ENCODE data around the gene DVL1. TPM values are rescaled to one million over a fixed set of nuclear protein-coding genes. Genes with fewer than 3 reads are reported as not detected.
A peak's percentile ranks its signal among the peaks of the same experiment; 100 is the strongest.

The DVL1 gene
- polyA plus RNA-seq, 1 donor from 2014 or later: 100 TPM

DNA sequence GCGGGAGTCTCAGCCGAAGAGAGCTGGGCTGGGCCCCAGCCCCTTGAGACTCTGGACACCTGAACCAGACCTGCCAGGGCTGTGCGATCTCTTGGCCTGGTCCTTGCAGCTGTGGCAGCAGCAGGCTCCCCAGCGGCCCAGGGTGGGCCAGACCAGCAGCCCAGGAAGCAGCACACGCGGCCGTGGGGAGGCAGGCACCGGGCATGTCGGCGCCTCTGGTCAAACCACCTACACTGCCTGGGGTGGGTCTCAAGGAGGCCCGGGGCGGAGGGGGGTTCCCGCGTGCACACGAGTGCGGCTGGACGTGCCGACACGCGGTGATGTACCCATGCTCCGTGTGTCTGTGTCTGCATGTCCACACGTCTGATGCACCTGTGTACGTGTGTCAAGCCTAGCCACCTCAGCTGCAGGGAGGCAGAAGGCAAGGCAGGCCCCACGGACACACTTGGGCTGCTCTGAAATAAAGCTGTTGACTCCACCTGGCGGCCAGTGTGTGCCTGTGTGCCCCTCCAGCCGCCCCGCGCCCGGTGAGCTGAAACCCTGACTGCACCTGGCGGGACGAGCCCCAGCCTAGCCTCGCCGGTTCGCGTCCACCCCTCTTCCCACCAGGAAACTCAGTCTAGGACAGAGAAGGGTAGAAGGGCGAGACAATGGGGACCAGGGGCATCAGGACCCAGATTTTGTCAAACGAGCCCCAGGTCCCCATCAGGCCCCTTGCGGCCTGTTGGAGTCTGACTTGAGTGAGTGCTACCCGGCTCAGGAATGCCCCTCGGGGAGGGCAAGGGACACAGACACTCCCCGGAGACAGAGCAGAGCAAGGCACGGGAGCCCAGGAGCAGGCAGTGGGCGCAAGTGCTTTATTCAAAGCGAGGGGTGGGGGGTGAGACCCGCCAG is 57.4 kb downstream of the DVL1 start:
- Histone ChIP-seq H3K9ac (ENCODE audit: low read length) (peak overlapping the region; percentile 16), H3K27me3 (ENCODE audit: insufficient read depth, low read depth, low read length) (no peaks in the 10 kb centered on the region), H3K4me3 (ENCODE audit: low read length) (no peak overlapping the region), H3K9me2 (ENCODE audit: insufficient read depth, low read length) (no peaks in the 10 kb centered on the region), H3K36me3 (ENCODE audit: insufficient read depth, low read length) (no peaks in the 10 kb centered on the region), H3K4me2 (ENCODE audit: low read length) (no peak overlapping the region), H4K20me1 (ENCODE audit: insufficient read depth) (no peaks in the 10 kb centered on the region), H3K79me2 (replicated peaks; ENCODE audit: insufficient read depth, low read length) (no peaks in the 10 kb centered on the region), H3K9me3 (ENCODE audit: low read length) (no peaks in the 10 kb centered on the region), H3K27ac (ENCODE audit: low read length) (no peak overlapping the region), H2AFZ (ENCODE audit: low read depth, low read length) (no peak overlapping the region), H3F3A (ENCODE audit: insufficient read depth, low read length, poor library complexity, severe bottlenecking) (no peaks in the 10 kb centered on the region)
- TF ChIP-seq EP300 (conservative IDR thresholded peaks at IDR 0.05; ENCODE audit: poor library complexity, severe bottlenecking) (no peak), RAD21 (conservative IDR thresholded peaks at IDR 0.05) (peak; percentile 70), CTCF (IDR thresholded peaks at IDR 0.05; ENCODE audit: poor library complexity, severe bottlenecking) (peak; percentile 74), REST (IDR thresholded peaks at IDR 0.05; ENCODE audit: borderline replicate concordance) (no peak), SMC3 (conservative IDR thresholded peaks at IDR 0.05; ENCODE audit: poor library complexity) (peak; percentile 79), POLR2AphosphoS5 (IDR thresholded peaks at IDR 0.05) (peak; percentile 51), TAF1 (IDR thresholded peaks at IDR 0.05; ENCODE audit: low read depth) (no peak), MXI1 (conservative IDR thresholded peaks at IDR 0.05; ENCODE audit: poor library complexity, severe bottlenecking) (peak; percentile 34), EZH2 (IDR thresholded peaks at IDR 0.05; ENCODE audit: borderline replicate concordance, insufficient read depth, low read length, poor library complexity, severe bottlenecking) (no peak)

DNA sequence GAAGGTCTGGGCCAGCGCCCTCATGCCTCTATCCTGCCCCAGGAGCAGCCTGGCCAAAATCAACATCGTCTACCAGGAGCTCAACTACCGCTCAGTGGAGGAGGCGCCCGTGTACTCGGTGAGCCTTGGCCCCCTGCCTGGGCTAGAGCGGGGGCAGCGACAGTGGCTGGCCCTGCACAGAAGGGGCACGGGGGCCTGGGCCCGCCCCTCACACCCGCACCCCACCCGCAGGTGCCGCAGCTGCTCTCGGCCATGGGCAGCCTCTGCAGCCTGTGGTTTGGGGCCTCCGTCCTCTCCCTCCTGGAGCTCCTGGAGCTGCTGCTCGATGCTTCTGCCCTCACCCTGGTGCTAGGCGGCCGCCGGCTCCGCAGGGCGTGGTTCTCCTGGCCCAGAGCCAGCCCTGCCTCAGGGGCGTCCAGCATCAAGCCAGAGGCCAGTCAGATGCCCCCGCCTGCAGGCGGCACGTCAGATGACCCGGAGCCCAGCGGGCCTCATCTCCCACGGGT is 58.1 kb downstream of the DVL1 start:
- Histone ChIP-seq H3K9me3 (ENCODE audit: low read length) (no peaks in the 10 kb centered on the region), H3F3A (ENCODE audit: insufficient read depth, low read length, poor library complexity, severe bottlenecking) (no peaks in the 10 kb centered on the region), H3K4me2 (ENCODE audit: low read length) (no peak overlapping the region), H3K9me2 (ENCODE audit: insufficient read depth, low read length) (no peaks in the 10 kb centered on the region), H3K4me3 (ENCODE audit: low read length) (no peak overlapping the region), H3K79me2 (replicated peaks; ENCODE audit: insufficient read depth, low read length) (no peaks in the 10 kb centered on the region), H3K9ac (ENCODE audit: low read length) (no peak overlapping the region), H3K27me3 (ENCODE audit: insufficient read depth, low read depth, low read length) (no peaks in the 10 kb centered on the region), H4K20me1 (ENCODE audit: insufficient read depth) (no peaks in the 10 kb centered on the region), H3K27ac (ENCODE audit: low read length) (no peak overlapping the region), H3K36me3 (ENCODE audit: insufficient read depth, low read length) (no peaks in the 10 kb centered on the region), H2AFZ (ENCODE audit: low read depth, low read length) (no peak overlapping the region)
- TF ChIP-seq EP300 (conservative IDR thresholded peaks at IDR 0.05; ENCODE audit: poor library complexity, severe bottlenecking) (no peak), REST (IDR thresholded peaks at IDR 0.05; ENCODE audit: borderline replicate concordance) (no peak), SMC3 (conservative IDR thresholded peaks at IDR 0.05; ENCODE audit: poor library complexity) (no peak), TAF1 (IDR thresholded peaks at IDR 0.05; ENCODE audit: low read depth) (no peak), EZH2 (IDR thresholded peaks at IDR 0.05; ENCODE audit: borderline replicate concordance, insufficient read depth, low read length, poor library complexity, severe bottlenecking) (no peak), RAD21 (conservative IDR thresholded peaks at IDR 0.05) (no peak), MXI1 (conservative IDR thresholded peaks at IDR 0.05; ENCODE audit: poor library complexity, severe bottlenecking) (no peak), POLR2AphosphoS5 (IDR thresholded peaks at IDR 0.05) (no peak), CTCF (IDR thresholded peaks at IDR 0.05; ENCODE audit: poor library complexity, severe bottlenecking) (no peak)
